Stimulated activated CD4-positive, alpha-beta T cell treated with anti-CD3 and anti-CD28 coated beads, Interleukin-4, amount 100 ng/mL, for 1 hour (primary cell): Measurements from ENCODE around the gene QKI.
"Not testable (repeated sequence)": the region's sequence is repeated elsewhere in the genome, so short reads cannot be mapped to it uniquely, and the experiment has no call there.

Experiments used
- DNase-seq: peaks from one replicate; pipeline ENCODE4 v3.0.0-alpha.2; 2020

QKI gene

DNA sequence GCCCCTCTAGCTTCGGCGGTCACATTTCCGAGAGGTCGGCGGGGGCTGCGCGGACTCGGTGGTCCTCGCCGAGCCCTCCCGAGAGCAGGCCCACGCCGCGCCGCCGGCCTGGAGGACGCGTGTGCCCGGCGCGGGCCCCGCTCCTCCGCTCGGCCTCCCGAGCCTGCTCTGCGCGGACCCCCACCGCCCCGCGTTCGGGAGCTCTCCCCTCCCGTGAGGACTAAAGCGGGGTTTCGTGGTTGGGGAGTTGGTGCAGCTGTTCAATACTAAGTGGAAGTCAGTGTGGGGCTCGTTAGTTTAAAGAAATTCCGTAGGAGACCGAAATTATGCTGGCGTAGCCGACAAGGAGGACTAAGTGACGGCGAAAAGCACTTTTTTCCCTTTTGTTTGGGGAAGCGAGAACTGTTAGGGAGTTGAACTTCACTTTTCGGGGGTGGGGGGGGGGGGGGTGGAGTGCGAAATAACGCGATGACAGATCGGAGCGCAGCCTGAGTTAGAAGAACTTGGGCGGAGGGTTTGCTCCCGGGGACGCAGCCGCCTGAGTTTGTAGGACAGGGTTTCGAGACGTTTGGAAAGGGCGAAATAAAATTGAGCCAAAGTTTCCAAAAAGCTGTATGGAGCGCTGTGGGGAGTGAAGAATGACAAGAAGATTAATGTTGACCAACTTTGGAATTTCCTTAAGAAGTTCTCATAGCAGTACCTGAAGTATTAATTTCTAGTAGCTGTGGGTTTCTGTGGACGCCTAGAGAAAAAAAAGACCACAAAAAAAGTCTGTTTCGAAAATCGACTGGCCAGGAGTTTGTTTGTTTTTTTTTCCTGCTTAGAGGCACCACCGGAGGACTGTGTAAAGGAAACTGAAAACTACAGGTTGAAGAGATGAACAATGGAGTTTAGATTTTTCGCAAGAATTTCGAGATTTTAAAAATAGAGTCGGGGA is 1.4 kb downstream of the QKI start:
- peak; percentile 35 for DNase-seq

GRCh38 chr6:163416557-163417253 is 2.2 kb downstream of the QKI start:
- DNase-seq: no peak

GRCh38 chr6:163417595-163417994 is 3.1 kb downstream of the QKI start:
- no peak for DNase-seq

DNA sequence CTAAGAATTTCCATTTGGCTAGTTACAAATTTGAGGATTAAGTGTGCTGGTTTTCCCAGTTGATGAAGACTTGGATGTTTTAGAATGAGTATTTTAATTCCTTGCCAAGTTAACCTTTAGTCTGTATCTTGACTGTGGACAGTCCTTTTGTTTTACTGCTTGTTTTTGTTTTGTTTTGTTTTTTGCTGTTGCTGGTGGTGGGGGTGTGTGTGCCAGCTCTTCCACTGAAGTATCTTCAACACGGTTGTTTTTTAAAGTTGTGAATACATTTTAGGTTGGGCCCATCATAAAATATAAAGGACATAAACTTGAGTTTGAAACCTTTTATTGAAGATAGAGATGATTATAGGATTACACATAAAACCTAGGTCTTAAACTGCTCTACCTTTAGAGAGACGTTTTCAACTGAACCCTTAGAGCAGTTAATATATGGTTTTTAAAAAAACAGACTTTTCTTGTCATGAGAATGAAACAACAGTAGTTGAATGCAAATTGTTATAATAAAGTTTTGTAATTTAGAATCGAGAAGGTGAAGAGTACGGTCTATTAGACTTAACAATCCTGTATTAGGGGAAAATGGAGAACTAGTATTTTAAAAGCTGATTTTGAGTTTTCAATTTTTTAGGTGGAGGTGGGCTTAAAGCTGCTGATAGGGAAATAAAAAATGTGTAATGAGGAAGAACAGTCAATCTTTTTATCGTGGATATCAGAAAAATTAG is 4.0 kb downstream of the QKI start:
- DNase-seq: no peak

GRCh38 chr6:163419413-163420288 is 5.1 kb downstream of the QKI start:
- no peak for DNase-seq

DNA sequence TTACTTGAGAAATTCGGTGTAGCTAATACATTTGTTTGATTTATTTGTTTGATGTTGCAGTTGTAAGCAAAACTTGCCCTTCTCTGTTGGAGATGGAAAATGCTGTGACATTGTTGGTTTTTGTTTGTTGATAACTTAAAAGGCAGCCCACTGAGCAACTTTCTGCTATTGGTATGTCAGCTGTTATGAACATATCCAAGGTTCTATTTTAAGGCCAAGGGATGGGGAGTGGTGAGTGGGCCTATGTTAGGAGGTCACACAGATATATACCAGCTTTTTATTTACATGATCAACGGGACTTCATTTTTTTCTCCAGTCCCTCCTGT is 5.7 kb downstream of the QKI start:
- DNase-seq: no peak

- no peak for DNase-seq
These were observed 8.0 kb downstream of the QKI start for GRCh38 chr6:163422550-163422949.

DNA sequence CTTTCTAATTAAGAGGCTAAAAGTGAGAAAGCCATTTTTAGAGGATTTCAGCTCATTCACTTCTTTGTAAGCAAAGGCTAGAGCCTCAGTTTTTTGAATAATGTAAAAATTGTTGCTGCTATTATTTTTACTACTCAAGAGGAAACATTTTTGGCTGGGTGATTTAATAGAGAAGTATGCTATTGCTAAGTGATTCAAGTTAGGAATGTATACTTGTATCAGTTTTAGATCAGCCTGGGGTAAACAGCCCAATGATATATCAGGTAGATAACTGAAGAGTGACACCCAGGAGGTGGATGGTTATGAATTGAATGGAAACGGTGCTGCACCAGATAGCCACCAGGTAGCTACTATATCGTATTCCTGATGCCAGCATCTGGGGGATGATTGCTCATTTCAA is 9.2 kb downstream of the QKI start:
- DNase-seq: no peak

DNA sequence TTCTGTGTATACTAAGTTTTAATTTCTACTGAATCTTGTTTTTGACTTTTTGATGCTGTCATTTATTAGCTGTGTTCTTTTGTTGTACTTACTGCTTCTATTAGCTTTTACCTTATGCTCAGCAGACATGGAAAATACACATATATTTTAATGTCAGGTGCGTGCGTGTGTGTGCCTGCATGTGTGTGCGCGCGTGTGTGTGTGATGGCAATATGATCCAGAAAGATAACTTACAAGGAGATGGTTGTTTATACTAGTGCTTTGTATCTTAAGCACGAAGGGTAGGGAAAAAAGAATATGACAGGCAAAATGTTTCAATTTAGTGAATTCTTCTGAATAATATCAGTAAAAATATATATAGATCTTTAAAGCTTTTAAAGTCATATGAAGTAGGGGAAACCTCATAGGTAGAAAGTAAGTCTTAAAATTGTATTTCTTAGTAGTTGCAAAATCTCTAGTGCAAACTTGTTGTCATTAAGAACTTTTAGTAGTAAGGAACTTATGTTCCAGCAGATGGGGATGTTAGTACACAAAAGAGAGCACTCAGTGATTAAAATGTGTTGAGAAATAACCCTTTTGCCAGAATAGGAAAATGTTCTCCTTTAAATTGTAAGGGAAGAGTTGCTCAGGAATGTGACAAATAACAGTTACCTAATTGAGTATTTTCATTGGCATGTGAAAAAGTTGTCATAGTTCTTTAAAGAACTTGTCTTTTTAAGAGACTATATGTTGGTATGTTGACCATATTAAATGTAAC is 13.2 kb downstream of the QKI start:
- no peak for DNase-seq

GRCh38 chr6:163428373-163428772 is 13.9 kb downstream of the QKI start:
- DNase-seq: no peak

DNA sequence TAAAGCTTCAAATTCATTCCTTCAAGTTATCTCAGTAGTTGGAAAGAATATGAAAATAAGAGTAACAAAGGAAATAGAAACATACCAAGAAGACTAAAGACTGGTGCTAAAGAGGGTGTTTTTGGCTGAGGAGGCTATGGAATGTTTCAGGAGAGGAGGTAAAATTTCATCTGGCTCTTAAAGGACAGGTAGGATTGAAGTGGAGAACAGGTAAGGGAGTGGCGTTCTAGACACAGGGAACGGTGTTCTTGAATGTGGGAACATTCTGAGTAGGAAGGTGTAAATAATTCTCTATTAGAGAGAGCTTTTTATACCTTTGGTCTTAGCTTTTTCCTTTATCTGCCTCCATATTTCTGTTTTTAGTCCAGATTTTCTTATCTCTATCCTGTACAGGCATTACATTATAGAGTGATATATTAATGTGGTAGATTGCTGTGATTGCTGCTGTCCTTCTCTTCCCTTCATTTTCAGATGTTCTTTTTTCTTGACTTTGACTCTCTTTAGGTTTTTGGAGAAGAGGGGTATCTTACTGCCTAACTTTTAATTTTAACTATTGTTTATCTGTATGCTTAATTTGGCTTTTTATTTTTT is 15.4 kb downstream of the QKI start:
- no peak for DNase-seq

- DNase-seq: no peak
These were observed 17.8 kb downstream of the QKI start for GRCh38 chr6:163432300-163432699.

GRCh38 chr6:163433486-163433885 is 19.0 kb downstream of the QKI start:
- not testable (repeated sequence) for DNase-seq

GRCh38 chr6:163435023-163435422 is 20.5 kb downstream of the QKI start:
- DNase-seq: no peak

GRCh38 chr6:163436843-163437242 is 22.3 kb downstream of the QKI start:
- DNase-seq: no peak

- no peak for DNase-seq
These were observed 22.9 kb downstream of the QKI start for GRCh38 chr6:163437466-163437865.

DNA sequence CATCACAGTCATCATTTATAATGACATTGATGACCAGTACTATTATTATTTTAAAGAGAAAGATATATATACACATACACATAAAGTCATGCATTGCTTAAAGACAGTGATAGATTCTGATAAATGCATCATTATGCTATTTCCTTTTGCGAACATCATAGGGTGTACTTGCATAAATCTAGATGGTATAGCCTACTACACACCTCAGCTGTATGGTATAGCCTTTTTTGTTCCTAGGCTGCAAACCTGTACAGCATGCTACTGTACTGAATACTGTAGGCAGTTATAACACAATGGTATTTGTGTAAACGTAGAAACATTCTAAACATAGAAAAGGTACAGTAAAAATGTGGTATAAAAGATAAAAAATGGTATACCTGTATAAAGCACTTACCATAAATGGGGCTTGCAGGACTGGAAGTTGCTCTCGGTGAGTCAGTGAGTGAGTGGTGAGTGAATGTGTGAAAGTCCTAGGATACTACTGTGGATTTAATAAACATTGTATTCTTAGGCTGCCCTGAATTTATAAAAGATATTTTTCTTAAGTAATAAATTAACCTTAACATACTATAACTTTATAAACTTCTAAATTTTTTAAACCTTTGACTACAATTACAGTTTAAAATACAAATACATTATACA is 23.9 kb downstream of the QKI start:
- DNase-seq: no peak

- peak; percentile 7 for DNase-seq
These were observed 24.4 kb downstream of the QKI start for GRCh38 chr6:163438940-163439335.

- not testable (repeated sequence) for DNase-seq
These were observed 24.9 kb downstream of the QKI start for GRCh38 chr6:163439390-163439789.

DNA sequence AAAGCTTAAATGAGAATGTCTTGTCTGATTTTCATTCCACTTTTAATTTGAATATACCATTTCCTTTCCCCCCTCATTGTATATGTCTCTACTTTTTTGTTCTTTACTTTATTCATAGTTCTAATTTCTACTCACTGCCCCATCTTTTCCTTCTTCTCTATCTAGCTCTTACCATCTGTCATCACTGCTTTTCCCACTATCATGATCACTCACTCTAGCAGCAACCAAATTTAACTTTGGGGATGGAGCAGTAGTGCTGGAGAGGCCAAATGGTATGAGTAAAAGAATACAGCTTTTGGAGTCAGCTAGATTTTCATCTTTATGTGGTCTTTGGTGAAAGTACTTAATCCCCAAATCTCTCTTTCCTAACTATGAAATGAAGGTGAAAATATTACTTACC is 25.5 kb downstream of the QKI start:
- no peak for DNase-seq

- DNase-seq: no peak
These were observed 27.8 kb downstream of the QKI start for GRCh38 chr6:163442336-163442735.
